ENCODE data around the gene HERPUD1.

DNA sequence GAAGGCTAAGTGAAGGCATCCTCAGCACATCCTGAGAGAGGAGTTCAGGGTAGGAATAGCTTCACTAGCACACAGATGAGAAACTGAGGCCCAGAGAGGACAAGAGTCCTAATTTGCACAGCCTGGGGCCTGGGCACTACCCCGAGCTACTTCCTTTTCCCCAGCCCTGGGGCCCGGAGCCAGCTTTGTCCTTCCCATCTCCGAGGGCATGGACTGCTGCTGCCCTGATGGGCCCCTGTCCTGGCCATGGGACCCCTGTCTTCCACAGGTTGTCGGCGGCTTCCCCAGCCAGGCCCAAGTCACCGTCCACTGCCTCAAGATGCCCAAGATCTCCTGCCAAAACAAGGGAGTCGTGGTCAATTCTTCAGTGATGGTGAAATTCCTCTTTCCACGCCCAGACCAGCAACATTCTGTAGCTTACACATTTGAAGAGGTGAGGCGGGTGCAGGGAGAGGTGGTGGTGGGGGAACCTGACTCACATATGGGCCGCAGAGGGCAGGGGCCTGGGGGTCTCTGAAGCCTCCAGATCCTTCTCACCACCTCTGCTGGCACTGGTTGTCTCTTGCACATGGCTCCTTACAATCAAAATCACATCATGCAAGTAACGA lies 46.0 kb downstream of the HERPUD1 start:
- TF ChIP-seq EZH2phosphoT487 (IDR thresholded peaks at IDR 0.05; ENCODE audit: borderline replicate concordance, low read length) (no peak), CTCF (IDR thresholded peaks at IDR 0.05; ENCODE audit: low read depth, low read length, poor library complexity, severe bottlenecking) (no peak)

Measured in DOHH2 (cell line).